Activated naive CD4-positive, alpha-beta T cell treated with anti-CD3 and anti-CD28 coated beads, Interleukin-2, amount 50 U/mL, for 16 hours (primary cell): ENCODE measurements around the gene SAMD11.
"Not testable (repeated sequence)": the region's sequence is repeated elsewhere in the genome, so short reads cannot be mapped to it uniquely, and the experiment has no call there.

Experiments used
- DNase-seq: peaks from one replicate; pipeline ENCODE4 v3.0.0-alpha.2; 2020

SAMD11 gene, protein sequence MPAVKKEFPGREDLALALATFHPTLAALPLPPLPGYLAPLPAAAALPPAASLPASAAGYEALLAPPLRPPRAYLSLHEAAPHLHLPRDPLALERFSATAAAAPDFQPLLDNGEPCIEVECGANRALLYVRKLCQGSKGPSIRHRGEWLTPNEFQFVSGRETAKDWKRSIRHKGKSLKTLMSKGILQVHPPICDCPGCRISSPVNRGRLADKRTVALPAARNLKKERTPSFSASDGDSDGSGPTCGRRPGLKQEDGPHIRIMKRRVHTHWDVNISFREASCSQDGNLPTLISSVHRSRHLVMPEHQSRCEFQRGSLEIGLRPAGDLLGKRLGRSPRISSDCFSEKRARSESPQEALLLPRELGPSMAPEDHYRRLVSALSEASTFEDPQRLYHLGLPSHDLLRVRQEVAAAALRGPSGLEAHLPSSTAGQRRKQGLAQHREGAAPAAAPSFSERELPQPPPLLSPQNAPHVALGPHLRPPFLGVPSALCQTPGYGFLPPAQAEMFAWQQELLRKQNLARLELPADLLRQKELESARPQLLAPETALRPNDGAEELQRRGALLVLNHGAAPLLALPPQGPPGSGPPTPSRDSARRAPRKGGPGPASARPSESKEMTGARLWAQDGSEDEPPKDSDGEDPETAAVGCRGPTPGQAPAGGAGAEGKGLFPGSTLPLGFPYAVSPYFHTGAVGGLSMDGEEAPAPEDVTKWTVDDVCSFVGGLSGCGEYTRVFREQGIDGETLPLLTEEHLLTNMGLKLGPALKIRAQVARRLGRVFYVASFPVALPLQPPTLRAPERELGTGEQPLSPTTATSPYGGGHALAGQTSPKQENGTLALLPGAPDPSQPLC

DNA sequence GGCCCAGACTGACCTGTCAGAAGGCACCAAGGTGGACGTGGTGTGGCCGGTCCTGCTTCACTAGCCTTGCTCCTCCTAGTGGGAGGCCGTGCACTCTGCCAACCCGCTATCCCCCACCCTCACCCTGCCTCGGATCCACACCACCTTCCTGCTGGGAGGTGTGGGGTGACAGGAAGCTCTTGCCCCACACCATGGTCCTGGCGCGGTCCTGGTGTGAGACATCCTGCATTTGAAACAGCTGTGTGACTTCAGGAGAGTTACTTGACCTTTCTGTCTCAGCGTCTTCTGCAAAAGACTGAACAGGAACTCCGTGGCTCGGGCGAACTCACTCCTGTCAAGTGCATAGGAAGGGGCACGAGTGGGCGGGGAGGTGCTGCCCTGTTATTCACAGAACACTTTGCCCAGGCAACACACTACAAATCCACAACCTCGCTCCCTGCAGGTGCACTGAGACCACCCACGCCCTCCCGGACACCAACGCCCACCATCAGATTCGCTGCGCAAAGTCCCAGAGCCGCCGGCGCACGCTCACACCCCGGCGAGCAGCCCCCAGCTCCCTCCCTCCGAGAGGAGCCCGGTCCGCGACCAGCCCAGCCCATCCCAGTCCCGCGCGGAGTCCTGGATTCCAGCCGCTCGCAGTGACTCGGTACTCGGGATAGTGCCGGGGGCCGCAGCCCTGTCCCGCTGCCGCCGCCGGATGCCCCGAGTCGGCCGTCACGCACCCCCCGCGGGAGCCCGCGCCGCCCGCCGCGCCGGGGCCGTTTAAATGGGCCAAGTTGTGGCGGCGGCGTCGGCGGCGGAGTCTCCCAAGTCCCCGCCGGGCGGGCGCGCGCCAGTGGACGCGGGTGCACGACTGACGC, at the start of gene SAMD11:
TSS of gene SAMD11 (plus strand) at position 793 of the 860 bp plus-strand sequence. CDS start 509 bp downstream, outside the sequence.
- peak; percentile 71 for DNase-seq

- DNase-seq, result not testable (repeated sequence)
These were observed 47.1 kb upstream of the SAMD11 start for GRCh38 chr1:876428-877208.

GRCh38 chr1:877209-877986, 46.3 kb upstream of the SAMD11 start:
- DNase-seq, result not testable (repeated sequence)

GRCh38 chr1:880511-880910, 43.2 kb upstream of the SAMD11 start:
- DNase-seq, result not testable (repeated sequence)

DNA sequence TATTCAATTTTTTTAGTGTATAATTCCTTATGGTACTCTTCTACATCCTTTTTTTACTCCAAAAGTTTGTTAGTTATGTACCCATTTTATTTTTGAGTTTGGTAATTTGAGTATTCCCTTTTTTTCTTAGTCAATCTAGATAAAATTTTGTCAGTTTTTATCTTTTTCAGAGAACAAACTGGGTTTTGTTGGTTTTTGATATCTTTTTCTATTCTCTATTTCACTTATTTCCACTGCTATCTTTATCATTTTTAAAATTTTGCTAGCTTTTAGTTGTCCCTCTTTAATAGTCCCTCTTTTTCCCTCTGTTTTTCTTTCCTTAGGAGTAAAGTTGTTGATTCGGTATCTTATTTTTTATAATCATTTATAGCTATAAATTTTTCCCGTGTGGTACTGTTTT, 42.8 kb upstream of the SAMD11 start:
- not testable (repeated sequence) for DNase-seq

- no peak for DNase-seq
These were observed 37.4 kb upstream of the SAMD11 start for GRCh38 chr1:886311-886710.

DNA sequence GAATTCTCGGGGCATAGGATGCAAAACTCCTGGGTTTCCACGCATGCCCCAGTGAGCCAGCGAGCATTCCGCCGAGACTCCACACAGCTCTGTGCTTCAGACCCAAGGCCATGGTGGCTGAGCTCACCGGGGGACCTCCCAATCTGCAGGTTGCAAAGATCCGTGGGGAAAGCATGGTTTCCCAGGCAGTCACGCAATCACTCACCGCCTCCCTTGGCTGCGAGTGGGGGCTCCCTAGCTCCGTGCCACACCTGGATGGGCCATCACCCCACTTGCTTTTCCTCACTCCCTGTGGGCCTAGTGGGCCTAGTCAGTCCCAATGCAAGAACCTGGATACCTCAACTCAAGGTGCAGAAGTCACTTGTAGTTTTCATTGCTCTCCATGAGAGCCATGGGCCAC, 37.0 kb upstream of the SAMD11 start:
- DNase-seq, result no peak

GRCh38 chr1:888297-888696, 35.4 kb upstream of the SAMD11 start:
- no peak for DNase-seq

GRCh38 chr1:889774-890173, 33.9 kb upstream of the SAMD11 start:
- not testable (repeated sequence) for DNase-seq

DNA sequence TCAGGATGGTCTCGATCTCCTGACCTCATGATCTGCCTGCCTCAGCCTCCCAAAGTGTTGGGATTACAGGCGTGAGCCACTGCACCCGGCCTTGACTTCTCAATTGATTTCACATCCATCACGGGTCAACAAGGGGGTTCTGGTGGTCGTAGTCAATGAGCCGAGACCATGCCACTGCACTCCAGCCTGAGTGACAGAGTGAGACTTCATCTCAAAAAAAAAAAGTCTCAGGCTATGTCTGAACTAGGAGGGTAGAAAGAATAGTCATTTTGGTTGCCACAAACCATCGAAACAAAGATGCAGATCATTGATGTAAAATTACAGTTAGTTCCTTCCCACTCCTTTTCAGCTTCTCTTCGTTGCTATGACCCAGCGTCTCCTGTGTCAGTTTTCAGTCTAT, 33.5 kb upstream of the SAMD11 start:
- DNase-seq, result not testable (repeated sequence)

- no peak for DNase-seq
These were observed 33.1 kb upstream of the SAMD11 start for GRCh38 chr1:890661-891060.

GRCh38 chr1:897226-897625, 26.5 kb upstream of the SAMD11 start:
- DNase-seq, result no peak

DNA sequence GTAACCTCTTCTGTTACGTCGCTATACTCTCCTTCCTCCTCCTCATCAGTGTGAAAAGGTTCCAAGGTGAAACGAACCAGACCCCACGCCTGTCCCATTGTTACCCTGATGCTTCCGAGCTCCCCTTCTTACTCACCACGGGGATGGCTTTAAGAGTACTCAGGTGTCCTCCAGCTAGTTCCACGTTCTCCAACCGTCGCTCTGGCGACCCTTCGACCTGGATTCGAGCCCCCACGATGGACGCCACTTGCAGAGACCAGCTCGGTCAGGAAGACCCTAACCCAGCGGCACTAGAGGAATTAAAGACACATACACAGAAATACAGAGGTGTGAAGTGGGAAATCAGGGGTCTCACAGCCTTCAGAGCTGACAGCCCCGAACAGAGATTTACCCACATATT, 25.8 kb upstream of the SAMD11 start:
- DNase-seq, result not testable (repeated sequence)

DNA sequence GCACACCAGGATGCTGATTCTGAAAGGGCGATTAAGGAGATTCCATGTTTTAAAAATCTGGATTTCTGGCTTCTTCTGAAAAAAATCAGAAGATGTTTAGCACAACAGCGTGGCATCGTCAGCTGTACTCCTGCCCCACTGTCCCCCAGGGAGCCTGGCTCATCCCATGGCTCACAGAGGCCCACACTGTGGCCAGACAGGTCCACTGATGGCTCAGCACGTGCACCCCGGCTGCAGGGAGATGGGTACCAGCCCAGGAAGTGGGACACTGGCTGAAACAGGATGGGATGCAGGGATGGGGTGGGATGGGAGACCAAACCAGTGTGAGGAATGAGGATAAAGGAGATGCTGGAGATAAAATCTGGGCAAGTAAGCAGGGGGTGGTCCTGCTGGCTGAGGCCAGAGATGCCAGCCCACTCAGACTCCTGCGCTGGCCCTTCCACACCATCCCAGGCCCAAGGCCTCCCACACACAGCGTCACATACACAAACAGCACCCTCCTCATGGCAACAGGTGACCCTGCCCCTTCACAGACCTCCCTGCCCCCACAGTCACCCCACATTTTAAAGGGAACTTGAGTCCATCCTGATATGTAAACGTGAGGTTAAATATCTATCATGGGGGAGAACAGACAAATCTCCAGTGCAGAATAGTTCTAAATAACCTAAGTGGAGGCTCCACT, 23.9 kb upstream of the SAMD11 start:
- DNase-seq, result peak; percentile 4

GRCh38 chr1:901108-901859, 22.4 kb upstream of the SAMD11 start:
- no peak for DNase-seq

- no peak for DNase-seq
These were observed 20.9 kb upstream of the SAMD11 start for GRCh38 chr1:902802-903201.

- DNase-seq, result no peak
These were observed 20.4 kb upstream of the SAMD11 start for GRCh38 chr1:903305-903704.

- DNase-seq, result no peak
These were observed 19.9 kb upstream of the SAMD11 start for GRCh38 chr1:903721-904271.

GRCh38 chr1:904310-904950, 19.3 kb upstream of the SAMD11 start:
- DNase-seq, result peak; percentile 87
